Ovary (tissue), 10 donors: ENCODE data around the gene ATXN10. TPM values are rescaled to one million over a fixed set of nuclear protein-coding genes. Genes with fewer than 3 reads are reported as not detected.
"Not testable (repeated sequence)": the region's sequence is repeated elsewhere in the genome, so short reads cannot be mapped to it uniquely, and the experiment has no call there.

ENCODE experiments used
- DNase-seq, 5 donors: peaks; one replicate each; pipeline ENCODE4 v3.0.0-alpha.2; 2019 to 2020
- H3K27ac ChIP-seq, 2 donors: fragments of 200-600 bp; one replicate each; pipeline versions ENCODE4 v1.5.1 to v1.8.0; 2019 to 2022
- H3K27me3 ChIP-seq: fragments of 200-600 bp; one replicate; pipeline ENCODE4 v1.8.0; 2022
- H3K36me3 ChIP-seq: fragments of 200-600 bp; sonication (generic); one replicate; pipeline ENCODE4 v1.5.1; 2019
- H3K4me1 ChIP-seq: one replicate; pipeline ENCODE4 v1.8.1; 2013; ENCODE audit warnings: mild to moderate bottlenecking, moderate library complexity; ENCODE audit not compliant: insufficient read depth
- H3K4me3 ChIP-seq: fragments of 200-600 bp; sonication (generic); one replicate; pipeline ENCODE4 v1.5.1; 2017
- H3K9me3 ChIP-seq, 2 donors: fragments of 200-600 bp in 1 of 2; sonication (generic) in 1 of 2; one replicate each; pipeline versions ENCODE4 v1.5.1 to v1.8.1; 2013 to 2019; ENCODE audit warnings: mild to moderate bottlenecking in 1 of 2, moderate library complexity in 1 of 2
- EP300 ChIP-seq: sonication (generic); formaldehyde crosslinking; IDR thresholded peaks from one replicate; pipeline ENCODE4 v1.6.1; 2017; ENCODE audit warnings: antibody characterized with exemption
- POLR2A ChIP-seq: fragments of 450-650 bp; IDR thresholded peaks from one replicate; pipeline ENCODE4 v1.6.1; 2017; ENCODE audit warnings: antibody characterized with exemption, mild to moderate bottlenecking, moderate library complexity
- WGBS, 3 donors: extraction: QIAGEN DNeasy Blood & Tissue Kit in 1 of 3; methylation state at CpG; one replicate each; pipeline versions ENCODE4 v1.1.5 to v1.1.7; 2013 to 2017; 5-methylcytosine and 5-hydroxymethylcytosine counted together
- intact Hi-C, 4 donors: fragments of 100-400 bp; cut with DNase I; formaldehyde crosslinking; loops; one replicate each; pipeline versions ENCODE4 v1.11.0 to v1.15.1; 2022 to 2023
- long read RNA-seq, 3 donors: library from polyadenylated mRNA in 2 of 3; unstranded in 2 of 3; transcript quantifications; one replicate each; pipeline ENCODE4 v2.0.0 and lab custom pipeline, GENCODE V29; 2021 to 2026
- polyA plus RNA-seq, 2 donors: library from polyadenylated mRNA; stranded (reverse); fragments of 200-250 nt in 1 of 2; fragments of 350-450 nt in 1 of 2; fragmentation: Illumina TruSeq in 1 of 2; extraction: RNeasy Lipid Tissue Mini Kit (QIAGEN cat#74804) in 1 of 2; gene quantifications; one replicate each; pipeline ENCODE4 v1.2.3, GENCODE V29; 2013 to 2014
- total RNA-seq, 7 donors: library from RNA; depleted of rRNA in 2 of 7; stranded (reverse); fragments of >200 nt in 2 of 7; fragmentation: NEBNext Ultra II Directional in 3 of 7; extraction: Animal tissue kit (Norgen Biotek cat#: 25700) in 3 of 7; gene quantifications; one replicate each; pipeline versions ENCODE4 v1.1.0 to v1.2.4, GENCODE V29; 2016 to 2023
- TF ChIP-seq, protein P1 (sequence below), 3 donors: fragments of 450-650 bp in 2 of 3; fragments of 200-600 bp in 1 of 3; IDR thresholded peaks; one replicate each; pipeline versions ENCODE4 v1.5.1 to v1.8.0; 2016 to 2022; ENCODE audit warnings: antibody characterized with exemption in 3 of 3, mild to moderate bottlenecking in 1 of 3
- donor health status: DM: no; HTN: no; CAD: no; lungs with moderate emphysema.
- donor health status: DM: no; HTN: no; CAD: no.
- donor health status: Bipolar disorder and iron deficiency.
- donor health status: DM: yes; HTN: yes; CAD: no.
- donor health status: DM: no; HTN: no; CAD: no.
- donor health status: DM: yes; HTN: yes; CAD: no.

The ATXN10 gene
- total RNA-seq (100 to 1,000 TPM; 164 to 241 (median 183) TPM), polyA plus RNA-seq (100 to 1,000 TPM in 1 of 2 donors, 10 to 100 TPM in 1; 77.4 to 158 TPM)
- long read RNA-seq, donor 1, transcript ATXN10-201 (12 exons, 3,329 nt): major isoform, 605 of 672 reads
- long read RNA-seq, donor 1, partial matches to known transcripts: 18 of 672 reads
- long read RNA-seq, donor 1, other reads (novel, unspliced or antisense): 46 of 672 reads
- long read RNA-seq, donor 2, transcript ATXN10-201 (12 exons, 3,329 nt): major isoform, 82 of 89 reads
- long read RNA-seq, donor 2, partial matches to known transcripts: 7 of 89 reads
- long read RNA-seq, donor 2, other reads (novel, unspliced or antisense): 0 of 89 reads
- long read RNA-seq, donor 3, transcript ATXN10-201 (12 exons, 3,329 nt): major isoform, 184 of 203 reads
- long read RNA-seq, donor 3, partial matches to known transcripts: 6 of 203 reads
- long read RNA-seq, donor 3, other reads (novel, unspliced or antisense): 12 of 203 reads

DNA sequence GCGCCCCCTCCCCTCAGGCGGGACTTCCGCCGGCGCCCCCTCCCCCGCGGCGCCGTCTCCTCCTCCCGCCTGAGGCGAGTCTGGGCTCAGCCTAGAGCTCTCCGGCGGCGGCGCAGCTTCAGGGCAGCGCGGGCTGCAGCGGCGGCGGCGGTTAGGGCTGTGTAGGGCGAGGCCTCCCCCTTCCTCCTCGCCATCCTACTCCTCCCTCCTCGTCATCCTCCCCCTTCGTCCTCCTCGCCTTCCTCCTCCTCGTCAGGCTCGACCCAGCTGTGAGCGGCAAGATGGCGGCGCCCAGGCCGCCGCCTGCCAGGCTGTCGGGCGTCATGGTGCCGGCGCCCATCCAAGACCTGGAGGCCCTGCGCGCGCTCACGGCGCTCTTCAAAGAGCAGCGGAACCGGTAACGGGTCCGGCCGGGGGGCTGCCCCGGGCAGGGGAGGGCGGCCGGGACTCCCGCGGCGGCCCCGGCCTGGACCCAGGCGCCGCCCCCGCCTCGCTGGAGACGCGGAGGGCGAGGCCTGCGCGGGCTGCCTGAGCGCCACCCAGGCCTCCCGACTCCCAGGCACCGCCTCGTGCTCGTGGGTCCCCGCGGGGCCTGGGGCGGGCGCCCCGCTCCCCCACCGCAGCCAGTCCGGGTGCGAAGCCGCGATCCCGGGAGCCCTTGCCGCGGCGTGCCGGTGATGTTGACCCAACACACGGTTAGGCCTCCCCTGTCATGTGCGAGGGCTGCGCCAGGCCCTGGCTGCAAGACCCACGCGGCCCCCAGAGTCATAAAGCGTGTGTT is at the start of gene ATXN10:
Gene ATXN10 (plus strand): TSS at position 52 of the 781 bp plus-strand sequence. CDS start 230 bp downstream, at position 282.
- Histone ChIP-seq H3K27me3 (no peaks in the 10 kb centered on the region), H3K4me3 (peak within 1 kb of the TSS; percentile 68), H3K36me3 (no peaks in the 10 kb centered on the region), H3K27ac (peak within 1 kb of the TSS; percentile 88 to 89), H3K4me1 (peaks cover 3% of the 10 kb centered on the region), H3K9me3 (no peaks in the 10 kb centered on the region)
- intact Hi-C loops: no loop called here
- peak; percentile 66 to 85 (median 70) for DNase-seq
- 0 to 1% (median 0%) methylated on average over 66 to 89 of the region's 89 CpGs for WGBS, 3 donors
- TF ChIP-seq POLR2A (peak; percentile 44), EP300 (no peak)

GRCh38 chr22:45621836-45622600 is 49.6 kb upstream of the ATXN10 start:
- 88 to 92% (median 89%) methylated on average over 11 of the region's 11 CpGs for WGBS, 3 donors
- Histone ChIP-seq H3K27me3 (no peaks in the 10 kb centered on the region), H3K4me1 (no peaks in the 10 kb centered on the region), H3K9me3 (no peaks in the 10 kb centered on the region), H3K4me3 (no peak overlapping the region), H3K27ac (no peak overlapping the region), H3K36me3 (no peaks in the 10 kb centered on the region)
- intact Hi-C loops: no loop called here
- peak in 1 of 5 donors; percentile 7 for DNase-seq
- TF ChIP-seq EP300: no peak
- TF ChIP-seq POLR2A: no peak
- TF ChIP-seq, protein P1, sequence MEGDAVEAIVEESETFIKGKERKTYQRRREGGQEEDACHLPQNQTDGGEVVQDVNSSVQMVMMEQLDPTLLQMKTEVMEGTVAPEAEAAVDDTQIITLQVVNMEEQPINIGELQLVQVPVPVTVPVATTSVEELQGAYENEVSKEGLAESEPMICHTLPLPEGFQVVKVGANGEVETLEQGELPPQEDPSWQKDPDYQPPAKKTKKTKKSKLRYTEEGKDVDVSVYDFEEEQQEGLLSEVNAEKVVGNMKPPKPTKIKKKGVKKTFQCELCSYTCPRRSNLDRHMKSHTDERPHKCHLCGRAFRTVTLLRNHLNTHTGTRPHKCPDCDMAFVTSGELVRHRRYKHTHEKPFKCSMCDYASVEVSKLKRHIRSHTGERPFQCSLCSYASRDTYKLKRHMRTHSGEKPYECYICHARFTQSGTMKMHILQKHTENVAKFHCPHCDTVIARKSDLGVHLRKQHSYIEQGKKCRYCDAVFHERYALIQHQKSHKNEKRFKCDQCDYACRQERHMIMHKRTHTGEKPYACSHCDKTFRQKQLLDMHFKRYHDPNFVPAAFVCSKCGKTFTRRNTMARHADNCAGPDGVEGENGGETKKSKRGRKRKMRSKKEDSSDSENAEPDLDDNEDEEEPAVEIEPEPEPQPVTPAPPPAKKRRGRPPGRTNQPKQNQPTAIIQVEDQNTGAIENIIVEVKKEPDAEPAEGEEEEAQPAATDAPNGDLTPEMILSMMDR (IDR thresholded peaks at IDR 0.05): no peak

GRCh38 chr22:45623464-45624145 is 48.0 kb upstream of the ATXN10 start:
- H3K4me3 ChIP-seq, intact Hi-C loops, H3K27me3 ChIP-seq, H3K27ac ChIP-seq, H3K36me3 ChIP-seq, DNase-seq, H3K4me1 ChIP-seq, H3K9me3 ChIP-seq: not testable (repeated sequence)
- WGBS, 3 donors: 85 to 92% (median 91%) methylated on average over 3 of the region's 3 CpGs

DNA sequence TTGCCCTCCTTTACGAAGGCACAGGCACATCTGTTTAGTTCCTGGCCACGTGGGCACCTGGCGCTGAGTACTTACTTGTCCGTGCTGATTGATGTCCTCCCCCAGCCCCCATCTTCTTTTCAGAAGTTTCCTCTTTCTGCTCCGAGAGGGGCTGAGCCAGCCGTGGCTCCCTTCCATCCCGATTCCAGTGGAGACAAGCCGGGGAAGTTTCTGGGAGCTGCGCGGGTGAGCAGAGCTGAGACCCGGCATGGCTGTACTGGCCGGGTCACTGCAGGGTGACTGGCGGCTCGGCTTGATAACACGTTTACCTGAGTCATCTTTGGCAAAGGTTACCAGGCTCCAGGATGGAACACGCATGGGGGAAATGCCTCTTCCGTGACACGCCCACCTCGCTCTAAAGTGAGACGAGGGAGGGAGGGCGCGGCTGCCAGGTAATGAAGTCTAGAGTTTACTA is 45.4 kb upstream of the ATXN10 start:
- DNase-seq: peak in 1 of 5 donors; percentile 12
- no peaks in the 10 kb centered on the region for H3K27me3 ChIP-seq
- H3K9me3 ChIP-seq: no peaks in the 10 kb centered on the region
- no peaks in the 10 kb centered on the region for H3K36me3 ChIP-seq
- peaks cover 2% of the 10 kb centered on the region for H3K4me1 ChIP-seq
- TF ChIP-seq POLR2A (no peak), EP300 (no peak)
- TF ChIP-seq, protein P1 (IDR thresholded peaks at IDR 0.05): no peak
- intact Hi-C loops: no loop called here
- 74 to 80% (median 75%) methylated on average over 22 of the region's 22 CpGs for WGBS, 3 donors
- no peak overlapping the region for H3K4me3 ChIP-seq
- no peak overlapping the region for H3K27ac ChIP-seq
